ENCODE data around the gene PSMB7.

The PSMB7 gene

DNA sequence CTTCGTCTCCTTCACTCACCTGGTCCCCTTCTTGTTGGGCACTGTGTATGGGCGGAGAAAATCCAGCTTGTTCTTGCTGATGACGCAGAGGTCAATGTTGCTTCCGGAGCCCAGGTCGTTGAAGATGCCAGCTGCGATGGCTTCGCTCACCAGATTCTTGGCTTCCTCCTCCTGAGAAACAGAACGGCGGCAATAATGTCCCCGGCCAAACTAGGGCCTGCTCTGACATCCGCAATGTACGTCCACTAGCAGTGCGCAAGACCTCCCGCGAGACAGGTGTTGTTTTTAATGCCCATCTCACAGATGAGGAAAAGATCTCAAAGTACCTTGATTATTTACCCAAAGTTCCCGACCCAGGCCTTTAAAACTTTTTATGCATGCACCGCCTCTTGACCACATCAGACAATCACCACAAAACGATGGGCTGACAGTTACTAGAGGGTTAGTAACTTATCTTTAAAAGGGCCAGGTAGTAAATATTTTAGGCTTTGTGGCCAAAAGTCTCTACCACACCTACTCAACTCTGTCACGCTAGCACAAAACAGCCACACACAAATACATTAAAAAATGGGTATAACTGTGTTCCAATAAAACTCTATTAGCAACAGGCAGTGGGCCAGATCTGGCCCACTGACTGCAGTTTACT, 58.4 kb downstream of the PSMB7 start:
- TF ChIP-seq, protein P1, sequence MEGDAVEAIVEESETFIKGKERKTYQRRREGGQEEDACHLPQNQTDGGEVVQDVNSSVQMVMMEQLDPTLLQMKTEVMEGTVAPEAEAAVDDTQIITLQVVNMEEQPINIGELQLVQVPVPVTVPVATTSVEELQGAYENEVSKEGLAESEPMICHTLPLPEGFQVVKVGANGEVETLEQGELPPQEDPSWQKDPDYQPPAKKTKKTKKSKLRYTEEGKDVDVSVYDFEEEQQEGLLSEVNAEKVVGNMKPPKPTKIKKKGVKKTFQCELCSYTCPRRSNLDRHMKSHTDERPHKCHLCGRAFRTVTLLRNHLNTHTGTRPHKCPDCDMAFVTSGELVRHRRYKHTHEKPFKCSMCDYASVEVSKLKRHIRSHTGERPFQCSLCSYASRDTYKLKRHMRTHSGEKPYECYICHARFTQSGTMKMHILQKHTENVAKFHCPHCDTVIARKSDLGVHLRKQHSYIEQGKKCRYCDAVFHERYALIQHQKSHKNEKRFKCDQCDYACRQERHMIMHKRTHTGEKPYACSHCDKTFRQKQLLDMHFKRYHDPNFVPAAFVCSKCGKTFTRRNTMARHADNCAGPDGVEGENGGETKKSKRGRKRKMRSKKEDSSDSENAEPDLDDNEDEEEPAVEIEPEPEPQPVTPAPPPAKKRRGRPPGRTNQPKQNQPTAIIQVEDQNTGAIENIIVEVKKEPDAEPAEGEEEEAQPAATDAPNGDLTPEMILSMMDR (conservative IDR thresholded peaks at IDR 0.05) = no peak
- TF ChIP-seq ZFX (IDR thresholded peaks at IDR 0.05) = no peak
- H3K27ac ChIP-seq = peak overlapping the region; percentile 85

DNA sequence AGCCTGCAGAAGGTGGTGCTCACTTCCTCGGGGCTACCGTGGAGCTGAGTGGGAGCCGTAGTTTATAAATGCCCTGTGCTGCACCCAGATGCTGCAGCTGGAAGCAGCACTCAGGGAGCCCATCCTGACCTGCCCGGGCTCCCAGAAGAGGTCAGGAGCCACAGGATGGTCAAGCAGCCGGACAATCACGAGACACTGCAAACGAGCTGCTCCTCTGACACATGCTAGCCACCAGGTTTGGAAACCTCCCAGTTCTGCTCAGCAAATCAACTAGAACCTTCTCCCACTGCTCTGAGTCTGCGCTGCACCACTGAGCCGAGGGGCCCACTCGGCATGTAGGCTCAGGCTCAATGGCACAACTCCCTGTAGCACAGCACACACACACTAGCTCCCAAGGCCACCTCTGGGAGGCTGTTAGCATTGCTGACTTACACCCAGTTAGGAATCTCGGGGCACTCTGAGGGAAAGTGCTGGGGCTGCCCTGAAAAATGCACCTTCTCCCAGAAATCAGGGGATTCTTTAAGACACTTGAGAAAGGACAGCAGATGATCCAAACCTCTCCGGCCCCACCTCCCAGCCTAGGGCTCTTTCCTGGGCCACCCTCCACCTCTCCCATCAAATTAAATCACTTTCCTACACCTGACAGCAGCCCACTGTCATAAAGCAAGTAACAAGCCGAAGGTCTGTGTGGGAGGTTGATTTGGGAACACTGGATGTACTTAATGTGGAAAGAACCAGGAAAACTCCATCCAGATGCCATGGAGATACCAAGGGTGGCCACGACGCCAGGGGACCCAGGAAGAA, 59.1 kb downstream of the PSMB7 start:
- peak overlapping the region; percentile 85 for H3K27ac ChIP-seq
- TF ChIP-seq, protein P1 (conservative IDR thresholded peaks at IDR 0.05) = no peak
- no peak for TF ChIP-seq ZFX (IDR thresholded peaks at IDR 0.05)

DNA sequence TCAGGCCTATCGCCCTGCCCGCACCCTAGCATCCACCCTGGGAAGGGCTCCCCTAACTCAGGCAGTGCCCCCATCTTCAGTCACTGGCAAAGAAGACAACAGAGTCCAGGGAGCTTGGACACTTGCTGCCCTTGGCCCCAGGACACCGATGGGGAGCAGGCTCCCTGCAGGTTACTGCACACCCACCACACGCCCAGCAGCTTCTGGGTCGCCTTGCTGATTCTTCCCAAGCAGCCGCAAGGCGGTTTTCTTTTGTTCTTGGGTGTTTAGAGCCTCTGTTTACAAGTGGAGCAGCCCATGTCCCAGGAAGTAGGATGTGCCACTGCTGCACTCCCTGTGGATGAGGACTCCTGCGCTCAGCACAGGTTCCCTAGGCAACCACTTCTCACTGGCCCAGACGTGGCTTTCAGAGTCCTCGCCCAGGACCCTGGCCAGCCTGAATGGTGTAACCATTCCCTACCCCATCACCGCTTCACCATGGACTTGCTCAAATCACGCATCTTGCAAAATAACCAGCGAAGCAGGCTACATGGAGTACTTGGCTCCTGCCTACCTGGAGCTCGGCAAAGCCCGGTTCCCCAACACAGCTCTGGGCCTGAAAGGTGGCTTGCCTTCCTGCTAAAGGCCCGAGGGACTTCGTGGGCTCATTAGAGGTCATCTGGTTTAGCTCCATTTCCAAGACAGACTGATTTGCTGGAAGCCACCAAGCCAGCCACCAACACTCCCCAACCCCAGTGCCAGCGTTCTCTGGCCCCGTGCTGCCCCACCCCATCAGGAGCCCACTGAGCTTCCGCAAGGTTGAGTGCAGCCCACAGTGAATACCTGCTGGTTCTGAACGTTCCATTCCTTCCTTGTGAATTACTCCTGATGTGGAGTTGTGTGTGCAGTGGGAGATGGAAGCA, 60.0 kb downstream of the PSMB7 start:
- peak overlapping the region; percentile 85 for H3K27ac ChIP-seq
- TF ChIP-seq, protein P1 (conservative IDR thresholded peaks at IDR 0.05) = no peak
- TF ChIP-seq ZFX (IDR thresholded peaks at IDR 0.05) = no peak

GRCh38 chr9:124354346-124355038, 60.8 kb downstream of the PSMB7 start:
- H3K27ac ChIP-seq = peak overlapping the region; percentile 85
- TF ChIP-seq ZFX (IDR thresholded peaks at IDR 0.05) = no peak
- TF ChIP-seq, protein P1 (conservative IDR thresholded peaks at IDR 0.05) = no peak

- TF ChIP-seq ZFX (IDR thresholded peaks at IDR 0.05) = no peak
- TF ChIP-seq, protein P1 (conservative IDR thresholded peaks at IDR 0.05) = no peak
- H3K27ac ChIP-seq = no peak overlapping the region
Observed at GRCh38 chr9:124353811-124354274, 61.4 kb downstream of the PSMB7 start.

DNA sequence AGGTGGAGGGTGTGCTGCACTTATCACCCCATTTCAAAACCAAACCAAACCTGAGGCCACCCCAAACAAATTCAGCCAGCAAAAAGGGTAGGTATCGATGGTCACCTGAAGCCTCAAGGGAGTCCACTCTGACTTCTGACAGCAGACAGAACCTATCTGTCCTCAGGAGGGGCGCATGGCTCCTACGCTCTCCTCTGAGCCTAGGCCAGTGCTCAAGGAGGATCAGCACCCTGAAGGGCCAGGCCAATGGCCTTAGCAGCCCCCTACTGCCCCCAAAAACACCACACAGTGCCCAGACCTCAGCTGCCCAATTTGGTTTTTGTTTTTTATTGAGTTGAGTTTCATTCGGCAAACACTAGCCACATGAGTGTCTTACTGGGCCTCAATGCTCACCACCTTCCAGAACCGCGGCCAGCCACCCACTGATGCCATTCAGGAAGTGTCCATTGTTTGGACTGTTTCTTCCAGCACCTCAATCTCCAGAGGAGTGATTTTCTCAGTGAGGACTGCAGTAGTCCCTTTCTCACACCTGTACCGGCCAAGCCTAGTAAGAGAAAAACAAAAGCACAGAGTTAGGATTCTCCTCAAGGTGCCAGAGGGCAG, 62.0 kb downstream of the PSMB7 start:
- H3K27ac ChIP-seq = no peak overlapping the region
- TF ChIP-seq ZFX (IDR thresholded peaks at IDR 0.05) = no peak
- TF ChIP-seq, protein P1 (conservative IDR thresholded peaks at IDR 0.05) = no peak
